Endothelial cell of umbilical vein (primary cell): ENCODE measurements around the gene CACNA1A. TPM values are rescaled to one million over a fixed set of nuclear protein-coding genes. Genes with fewer than 3 reads are reported as not detected.

Source experiments
- BruUV-seq: library from RNA; stranded (reverse); fragments of 400-500 nt; replicated peaks from 2 replicates; lab custom pipeline; 2021; lab: Mats Ljungman, UMichigan
- CTCF ChIA-PET: fragments of 300-600, 350-600 bp; sonication (Branson Sonifier 250); formaldehyde crosslinking; loops from one replicate; lab custom pipeline; 2021; ENCODE audit warnings: antibody characterized with exemption, inconsistent platforms; lab: Charles Lee
- POLR2A ChIA-PET: fragments of 300-600, 350-600 bp; sonication (Branson Sonifier 250); formaldehyde crosslinking; loops from one replicate; lab custom pipeline; 2021; ENCODE audit warnings: antibody characterized with exemption, inconsistent platforms; lab: Charles Lee
- DNase-seq: peaks from one replicate; pipeline ENCODE4 v3.0.0-alpha.2; 2011; ENCODE audit warnings: low read depth, low spot score
- FAIRE-seq: peaks from 2 replicates; lab custom pipeline; 2011; peaks lifted over from hg19 to GRCh38; lab: Jason Lieb, UNC
- H2AFZ ChIP-seq: 2 replicates; pipeline ENCODE4 v1.6.0; 2012; ENCODE audit warnings: low read depth, low read length, control low read depth, inconsistent platforms
- H3K27ac ChIP-seq: 2 replicates; pipeline ENCODE4 v1.5.1; 2011; ENCODE audit warnings: low read depth, mild to moderate bottlenecking, control low read depth, low read length, moderate library complexity; ENCODE audit not compliant: insufficient read depth
- H3K27me3 ChIP-seq, 2 experiments: 2 replicates each; pipeline versions ENCODE4 v1.6.0 to v1.6.1; 2011; ENCODE audit warnings: low read length in 2 of 2, mixed read lengths in 1 of 2; ENCODE audit not compliant: control insufficient read depth in 2 of 2, insufficient read depth in 2 of 2
- H3K36me3 ChIP-seq, 2 experiments: 2 replicates in 1 of 2; 3 replicates in 1 of 2; pipeline ENCODE4 v1.5.1; 2011; ENCODE audit warnings: low read length in 2 of 2, mild to moderate bottlenecking in 1 of 2, moderate library complexity in 1 of 2; ENCODE audit not compliant: control insufficient read depth in 2 of 2, insufficient read depth in 2 of 2; ENCODE audit errors: extremely low read depth in 1 of 2
- H3K4me1 ChIP-seq: 3 replicates; pipeline ENCODE4 v1.5.1; 2011; ENCODE audit warnings: mild to moderate bottlenecking, low read length; ENCODE audit not compliant: control insufficient read depth, insufficient read depth; ENCODE audit errors: extremely low read depth
- H3K4me2 ChIP-seq: 2 replicates; pipeline ENCODE4 v1.6.1; 2011; ENCODE audit warnings: low read length, control low read depth, mixed read lengths; ENCODE audit not compliant: insufficient read depth
- H3K4me3 ChIP-seq, 3 experiments: fragments of 200-600 bp in 1 of 3; sonication (generic), shearing (Covaris generic) in 1 of 3; replicated peaks in 1 of 3; 2 replicates each; pipeline ENCODE4 v1.5.1; 2011 to 2016; ENCODE audit warnings: control low read depth in 3 of 3, low read length in 3 of 3, mild to moderate bottlenecking in 2 of 3, inconsistent platforms in 1 of 3, low read depth in 1 of 3, moderate library complexity in 1 of 3; ENCODE audit not compliant: insufficient read depth in 1 of 3
- H3K79me2 ChIP-seq: 2 replicates; pipeline ENCODE4 v1.6.0; 2012; ENCODE audit warnings: low read length, inconsistent platforms; ENCODE audit not compliant: control insufficient read depth, insufficient read depth
- H3K9ac ChIP-seq: replicated peaks from 2 replicates; pipeline ENCODE3; 2011; ENCODE audit warnings: low read length, control low read depth; ENCODE audit not compliant: insufficient read depth; ENCODE audit errors: extremely low read depth
- H3K9me1 ChIP-seq: replicated peaks from 3 replicates; pipeline ENCODE4 v1.6.0; 2011; ENCODE audit warnings: mild to moderate bottlenecking, low read length; ENCODE audit not compliant: control insufficient read depth, insufficient read depth; ENCODE audit errors: extremely low read depth
- H3K9me3 ChIP-seq: replicated peaks from 2 replicates; pipeline ENCODE4 v1.5.1; 2012; ENCODE audit warnings: low read length, inconsistent platforms; ENCODE audit not compliant: control insufficient read depth, insufficient read depth
- H4K20me1 ChIP-seq: replicated peaks from 2 replicates; pipeline ENCODE3; 2011; ENCODE audit warnings: mild to moderate bottlenecking, low read length; ENCODE audit not compliant: control insufficient read depth, insufficient read depth; ENCODE audit errors: extremely low read depth
- EZH2 ChIP-seq: IDR thresholded peaks from 2 replicates; pipeline ENCODE4 v1.6.1; 2012; ENCODE audit warnings: borderline replicate concordance, low read depth, mild to moderate bottlenecking, moderate library complexity, low read length, inconsistent platforms; ENCODE audit not compliant: severe bottlenecking
- FOS ChIP-seq: IDR thresholded peaks from 2 replicates; pipeline ENCODE4 v1.6.1; 2011; ENCODE audit warnings: mild to moderate bottlenecking, low read length, moderate library complexity, borderline replicate concordance; ENCODE audit not compliant: insufficient read depth
- GATA2 ChIP-seq: IDR thresholded peaks from 2 replicates; pipeline ENCODE4 v1.7.0; 2011; ENCODE audit warnings: low read depth, mild to moderate bottlenecking, moderate library complexity, mixed read lengths, low read length; ENCODE audit not compliant: insufficient read length, insufficient read depth
- JUN ChIP-seq: IDR thresholded peaks from 2 replicates; pipeline ENCODE4 v1.6.1; 2011; ENCODE audit warnings: borderline replicate concordance, low read depth; ENCODE audit not compliant: insufficient read length, insufficient read depth
- MYC ChIP-seq: IDR thresholded peaks from one replicate; pipeline ENCODE4 v1.6.1; 2011; ENCODE audit warnings: mild to moderate bottlenecking, low read depth, low read length
- POLR2A ChIP-seq: IDR thresholded peaks from 2 replicates; pipeline ENCODE4 v1.6.1; 2012; ENCODE audit warnings: low read depth, mild to moderate bottlenecking, control low read depth, low read length
- POLR2AphosphoS5 ChIP-seq: IDR thresholded peaks from 2 replicates; pipeline ENCODE4 v1.6.1; 2012; ENCODE audit warnings: low read depth, mild to moderate bottlenecking, control low read depth, low read length, moderate library complexity; ENCODE audit not compliant: insufficient read depth
- dilution Hi-C: fragments of 300-500 bp; cut with MboI; formaldehyde crosslinking; loops from one replicate; pipeline ENCODE4 v1.15.0; 2019; ENCODE audit warnings: low sequenced_read_pairs; ENCODE audit not compliant: extremely low pct_ligation_motif_present
- intact Hi-C: fragments of 100-400 bp; cut with micrococcal nuclease; formaldehyde crosslinking; loops from one replicate; pipeline ENCODE4 v1.10.0; 2022
- polyA plus RNA-seq, 4 experiments: library from polyadenylated mRNA; depleted of rRNA in 3 of 4; stranded (reverse) in 3 of 4; unstranded in 1 of 4; fragments of >200 nt; gene quantifications; 2 replicates each; pipeline versions ENCODE4 v1.2.1 to v1.2.3, GENCODE V29; 2011 to 2012; ENCODE audit warnings: missing spikeins in 1 of 4
- total RNA-seq: library from RNA; stranded (reverse); gene quantifications from 2 replicates; pipeline ENCODE4 v1.2.3, GENCODE V29; 2021
- TF ChIP-seq, protein P1 (sequence below): IDR thresholded peaks from 2 replicates; pipeline ENCODE4 v1.6.1; 2011; ENCODE audit not compliant: insufficient read depth, insufficient read length
- TF ChIP-seq, protein P2 (sequence below), 2 donors: IDR thresholded peaks; 1 replicate in 1 of 2; 2 replicates in 1 of 2; pipeline ENCODE4 v1.5.1; 2011; ENCODE audit warnings: low read length in 2 of 2, mild to moderate bottlenecking in 2 of 2, moderate library complexity in 2 of 2, control low read depth in 1 of 2, inconsistent platforms in 1 of 2, low read depth in 1 of 2; ENCODE audit not compliant: insufficient read depth in 1 of 2; ENCODE audit errors: extremely low read depth in 1 of 2

Gene CACNA1A
- total and polyA plus RNA-seq, 2 donors (not counting 3 experiments of a cell fraction or from before 2014, with no cell fraction given), result 0.17 to 0.38 TPM

DNA sequence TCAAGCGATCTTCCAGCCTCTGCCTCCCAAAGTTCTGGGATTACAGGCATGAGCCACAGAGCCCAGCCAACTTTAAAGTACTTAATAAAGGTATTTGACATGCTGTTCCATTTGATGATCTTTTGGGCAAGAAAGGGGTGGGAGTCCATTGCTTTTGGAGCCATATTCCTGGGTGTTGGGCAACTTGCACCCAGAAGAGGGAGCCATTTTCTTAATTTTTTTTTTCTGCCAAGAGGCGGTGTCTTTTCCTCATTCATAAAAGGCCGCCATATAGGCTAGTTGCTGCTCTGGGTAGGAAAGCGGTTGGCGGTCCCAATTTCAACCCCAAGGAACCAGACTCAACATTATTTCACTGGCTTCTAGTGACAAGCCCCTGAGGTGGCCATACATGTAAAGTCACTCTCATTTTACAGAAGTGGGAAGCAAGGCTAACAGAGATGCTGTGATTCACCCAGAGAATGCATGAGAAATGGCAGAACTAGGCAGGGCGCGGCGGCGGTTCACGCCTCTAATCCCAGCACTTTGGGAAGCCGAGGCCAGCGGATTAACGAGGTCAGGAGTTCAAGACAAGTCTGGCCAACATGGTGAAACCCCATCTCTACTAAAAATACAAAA is 139.6 kb downstream of the CACNA1A start:
- Histone ChIP-seq H3K4me1 (no peaks in the 10 kb centered on the region), H3K9ac (no peak overlapping the region), H3K9me1 (no peaks in the 10 kb centered on the region), H3K27me3 (no peaks in the 10 kb centered on the region), H4K20me1 (no peaks in the 10 kb centered on the region), H2AFZ (no peak overlapping the region), H3K9me3 (no peaks in the 10 kb centered on the region), H3K4me2 (no peak overlapping the region), H3K79me2 (no peaks in the 10 kb centered on the region), H3K4me3 (no peak overlapping the region), H3K36me3 (no peaks in the 10 kb centered on the region), H3K27ac (no peak overlapping the region)
- TF ChIP-seq JUN (no peak), POLR2A (no peak)
- TF ChIP-seq, protein P1, sequence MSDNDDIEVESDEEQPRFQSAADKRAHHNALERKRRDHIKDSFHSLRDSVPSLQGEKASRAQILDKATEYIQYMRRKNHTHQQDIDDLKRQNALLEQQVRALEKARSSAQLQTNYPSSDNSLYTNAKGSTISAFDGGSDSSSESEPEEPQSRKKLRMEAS, result no peak
- TF ChIP-seq, protein P2, sequence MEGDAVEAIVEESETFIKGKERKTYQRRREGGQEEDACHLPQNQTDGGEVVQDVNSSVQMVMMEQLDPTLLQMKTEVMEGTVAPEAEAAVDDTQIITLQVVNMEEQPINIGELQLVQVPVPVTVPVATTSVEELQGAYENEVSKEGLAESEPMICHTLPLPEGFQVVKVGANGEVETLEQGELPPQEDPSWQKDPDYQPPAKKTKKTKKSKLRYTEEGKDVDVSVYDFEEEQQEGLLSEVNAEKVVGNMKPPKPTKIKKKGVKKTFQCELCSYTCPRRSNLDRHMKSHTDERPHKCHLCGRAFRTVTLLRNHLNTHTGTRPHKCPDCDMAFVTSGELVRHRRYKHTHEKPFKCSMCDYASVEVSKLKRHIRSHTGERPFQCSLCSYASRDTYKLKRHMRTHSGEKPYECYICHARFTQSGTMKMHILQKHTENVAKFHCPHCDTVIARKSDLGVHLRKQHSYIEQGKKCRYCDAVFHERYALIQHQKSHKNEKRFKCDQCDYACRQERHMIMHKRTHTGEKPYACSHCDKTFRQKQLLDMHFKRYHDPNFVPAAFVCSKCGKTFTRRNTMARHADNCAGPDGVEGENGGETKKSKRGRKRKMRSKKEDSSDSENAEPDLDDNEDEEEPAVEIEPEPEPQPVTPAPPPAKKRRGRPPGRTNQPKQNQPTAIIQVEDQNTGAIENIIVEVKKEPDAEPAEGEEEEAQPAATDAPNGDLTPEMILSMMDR (IDR thresholded peaks at IDR 0.05; ENCODE audit: extremely low read depth in 1 of 2, insufficient read depth in 1 of 2, low read depth in 1 of 2, low read length in 2 of 2), result peak; percentile 46 to 48
- DNase-seq (peak; percentile 28), FAIRE-seq (peak; percentile 40)
- no TSS peak for BruUV-seq
- ChIA-PET CTCF (interaction anchor here (0.6 to 5.7 kb wide), 7 partner anchors 10 to 223 kb away, joined by 3 to 44 read pairs (median 6); no protein-coding TSS in a partner anchor), POLR2A (no interaction called here)
- dilution Hi-C loops, result no loop called here
- intact Hi-C loops, result loop anchor here (1.0 kb wide), 2 partner anchors 65 to 223 kb away; no protein-coding TSS in a partner anchor

DNA sequence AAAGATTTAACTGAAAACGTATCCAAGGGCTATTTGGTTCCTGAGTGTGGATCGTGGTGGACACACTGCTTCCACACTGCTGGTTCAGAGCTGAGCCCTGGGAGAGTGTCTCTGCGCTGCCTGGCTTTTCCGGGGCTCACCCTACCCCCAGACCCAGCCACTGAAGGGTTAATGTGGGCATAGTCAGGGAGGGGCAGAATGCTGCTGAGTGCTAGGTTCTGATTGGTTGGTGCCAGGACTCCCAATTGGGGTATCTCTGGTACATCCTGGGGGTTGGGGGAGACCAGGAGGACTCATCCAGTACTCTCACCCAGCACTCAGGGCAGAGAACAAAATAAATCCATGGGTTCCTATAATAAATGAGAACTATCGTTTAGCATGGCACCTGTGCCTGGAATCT is 142.3 kb downstream of the CACNA1A start:
- Histone ChIP-seq H3K4me3 (no peak overlapping the region), H2AFZ (no peak overlapping the region), H3K4me2 (no peak overlapping the region), H3K9me3 (no peaks in the 10 kb centered on the region), H3K27ac (no peak overlapping the region), H4K20me1 (no peaks in the 10 kb centered on the region), H3K27me3 (no peaks in the 10 kb centered on the region), H3K9ac (no peak overlapping the region), H3K36me3 (no peaks in the 10 kb centered on the region), H3K4me1 (no peaks in the 10 kb centered on the region), H3K79me2 (no peaks in the 10 kb centered on the region), H3K9me1 (no peaks in the 10 kb centered on the region)
- no TSS peak for BruUV-seq
- dilution Hi-C loops, result no loop called here
- CTCF ChIA-PET, result interaction anchor here (0.7 to 5.7 kb wide), 4 partner anchors 64 to 226 kb away, joined by 3 to 44 read pairs (median 8); no protein-coding TSS in a partner anchor
- no peak for TF ChIP-seq FOS
- no peak for TF ChIP-seq POLR2AphosphoS5
- TF ChIP-seq POLR2A, result no peak
- TF ChIP-seq, protein P2 (IDR thresholded peaks at IDR 0.05; ENCODE audit: extremely low read depth in 1 of 2, insufficient read depth in 1 of 2, low read depth in 1 of 2, low read length in 2 of 2), result no peak
- no peak for TF ChIP-seq GATA2
- TF ChIP-seq JUN, result no peak
- TF ChIP-seq EZH2, result no peak
- TF ChIP-seq MYC, result no peak
- TF ChIP-seq, protein P1, result no peak
- DNase-seq (no peak), FAIRE-seq (no peak)
- intact Hi-C loops, result no loop called here
- POLR2A ChIA-PET, result no interaction called here
